Erythroblast (primary cell): Measurements from ENCODE around the gene KLHDC3.

Experiments
- GATA1 ChIP-seq: IDR thresholded peaks from 2 replicates; pipeline ENCODE4 v1.6.1; 2011; ENCODE audit warnings: low read depth, mild to moderate bottlenecking, control low read depth, low read length, moderate library complexity
- POLR2A ChIP-seq: IDR thresholded peaks from 2 replicates; pipeline ENCODE4 v1.6.1; 2011; ENCODE audit warnings: mild to moderate bottlenecking, low read length

GRCh38 chr6:43035495-43036194 is 21.6 kb downstream of the KLHDC3 start:
- TF ChIP-seq POLR2A (no peak), GATA1 (no peak)
